Measurements from ENCODE around the gene STK32B.

GRCh38 chr4:5143306-5143861, 92.1 kb downstream of the STK32B start:
- TF ChIP-seq POLR2A (IDR thresholded peaks at IDR 0.05) (no peak), CTCF (IDR thresholded peaks at IDR 0.05) (no peak)
